GM23248 (cell line): ENCODE data around the gene PER3.

ENCODE experiments used
- EZH2 ChIP-seq: fragments of 200-600 bp; sonication (generic); IDR thresholded peaks from 2 replicates; pipeline ENCODE4 v1.6.1; 2018; ENCODE audit warnings: antibody characterized with exemption, mild to moderate bottlenecking; ENCODE audit not compliant: insufficient read depth, poor library complexity, severe bottlenecking
- EZH2phosphoT487 ChIP-seq: fragments of 200-600 bp; sonication (generic); IDR thresholded peaks from 2 replicates; pipeline ENCODE4 v1.6.1; 2018; ENCODE audit warnings: antibody characterized with exemption, moderate library complexity, mild to moderate bottlenecking, low read depth; ENCODE audit not compliant: insufficient read depth

GRCh38 chr1:7827126-7827955 lies 43.2 kb downstream of the PER3 start:
- TF ChIP-seq EZH2 (no peak), EZH2phosphoT487 (no peak)
